Esophagus muscularis mucosa (tissue), 4 donors: ENCODE data around the gene PLEKHA7. TPM values are rescaled to one million over a fixed set of nuclear protein-coding genes. Genes with fewer than 3 reads are reported as not detected.

Source experiments
- DNase-seq: peaks from one replicate; pipeline ENCODE4 v3.0.0-alpha.2; 2017; ENCODE audit errors: extremely low spot score
- H3K27ac ChIP-seq, 4 donors: fragments of 200-600 bp; sonication (generic); replicated peaks in 1 of 4; 1 replicate in 3 of 4; 2 replicates in 1 of 4; pipeline ENCODE4 v1.5.1; 2016 to 2019; ENCODE audit warnings: mild to moderate bottlenecking in 1 of 4
- H3K27me3 ChIP-seq, 4 donors: fragments of 200-600 bp; sonication (generic); one replicate each; pipeline versions ENCODE4 v1.5.1 to v1.6.0; 2016 to 2019
- H3K36me3 ChIP-seq, 4 donors: fragments of 200-600 bp; sonication (generic); one replicate each; pipeline ENCODE4 v1.5.1; 2016 to 2019
- H3K4me1 ChIP-seq, 4 donors: fragments of 200-600 bp; sonication (generic); one replicate each; pipeline ENCODE4 v1.5.1; 2016 to 2019
- H3K4me3 ChIP-seq, 4 donors: fragments of 200-600 bp; sonication (generic); 1 replicate in 2 of 4; 2 replicates in 2 of 4; pipeline ENCODE4 v1.5.1; 2016 to 2019; ENCODE audit warnings: mild to moderate bottlenecking in 4 of 4, moderate library complexity in 1 of 4
- H3K9me3 ChIP-seq, 4 donors: fragments of 200-600 bp; sonication (generic); 1 replicate in 3 of 4; 2 replicates in 1 of 4; pipeline ENCODE4 v1.5.1; 2016 to 2019
- EP300 ChIP-seq: sonication (generic); formaldehyde crosslinking; IDR thresholded peaks from one replicate; pipeline ENCODE4 v1.6.1; 2017; ENCODE audit warnings: antibody characterized with exemption
- POLR2A ChIP-seq: fragments of 450-650 bp; IDR thresholded peaks from one replicate; pipeline ENCODE4 v1.6.1; 2017; ENCODE audit warnings: antibody characterized with exemption, moderate library complexity, mild to moderate bottlenecking, low read depth
- POLR2AphosphoS5 ChIP-seq, 2 donors: sonication (generic); formaldehyde crosslinking; IDR thresholded peaks; one replicate each; pipeline ENCODE4 v1.6.1; 2017; ENCODE audit warnings: antibody characterized with exemption in 2 of 2
- WGBS: methylation state at CpG from one replicate; pipeline ENCODE4 v1.1.5; 2018; 5-methylcytosine and 5-hydroxymethylcytosine counted together
- intact Hi-C: fragments of 100-400 bp; cut with DNase I; formaldehyde crosslinking; loops from one replicate; pipeline ENCODE4 v1.15.1; 2023
- total RNA-seq, 4 donors: library from RNA; depleted of rRNA; stranded (reverse); fragments of >200 nt; gene quantifications; one replicate each; pipeline versions ENCODE4 v1.1.0 to v1.2.1, GENCODE V29; 2016
- TF ChIP-seq, protein P1 (sequence below), 3 experiments: fragments of 200-600 bp in 2 of 3; fragments of 450-650 bp in 1 of 3; sonication (generic) in 2 of 3; IDR thresholded peaks; one replicate each; pipeline ENCODE4 v1.5.1; 2017 to 2019; ENCODE audit warnings: antibody characterized with exemption in 3 of 3, mild to moderate bottlenecking in 2 of 3, moderate library complexity in 1 of 3

Gene PLEKHA7
- total RNA-seq, 4 donors from 2014 or later: 5.8 to 9.1 (median 7.7) TPM

DNA sequence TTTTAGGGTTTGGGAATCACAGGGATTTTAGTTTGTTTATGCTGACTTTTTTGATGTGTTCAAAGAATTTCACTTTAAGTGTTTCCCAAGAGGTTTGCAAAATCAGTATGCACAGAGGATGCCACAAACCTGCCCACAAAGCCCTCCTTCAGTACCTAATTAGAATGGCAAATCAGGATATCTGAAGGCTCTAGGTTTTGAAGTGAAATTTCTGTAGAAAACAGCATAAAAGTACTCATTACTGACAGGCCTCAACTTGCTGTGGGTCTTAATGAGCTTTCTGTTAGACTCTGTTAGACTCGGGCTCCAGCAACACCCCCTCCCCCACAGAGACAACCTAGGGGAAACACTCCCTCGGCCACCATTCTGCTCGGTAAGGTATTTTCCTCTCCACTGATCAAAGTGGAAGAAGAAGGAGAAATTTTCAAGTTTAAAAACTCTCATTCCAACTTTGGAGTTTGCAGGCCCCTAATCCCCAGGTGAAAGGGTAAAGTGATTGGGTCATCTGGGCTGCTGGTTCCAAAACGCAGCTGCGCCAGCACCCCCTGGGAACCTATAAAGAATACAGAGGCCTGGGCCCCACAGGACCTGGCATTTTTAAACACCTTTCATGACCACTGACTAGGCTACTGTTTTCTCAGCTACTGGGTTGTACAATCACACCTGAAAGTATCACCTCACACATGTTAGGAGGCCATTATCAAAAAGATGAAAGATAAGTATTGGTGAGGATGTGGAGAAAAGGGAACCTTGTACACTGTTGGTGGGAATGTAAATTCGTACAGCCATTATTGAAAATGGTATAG, 67.5 kb downstream of the PLEKHA7 start:
- no peaks in the 10 kb centered on the region for H3K27me3 ChIP-seq
- H3K36me3 ChIP-seq: no peaks in the 10 kb centered on the region
- H3K9me3 ChIP-seq: no peaks in the 10 kb centered on the region
- H3K4me1 ChIP-seq: peaks cover 0 to 3% (median 0%) of the 10 kb centered on the region in 4 donors
- TF ChIP-seq, protein P1, sequence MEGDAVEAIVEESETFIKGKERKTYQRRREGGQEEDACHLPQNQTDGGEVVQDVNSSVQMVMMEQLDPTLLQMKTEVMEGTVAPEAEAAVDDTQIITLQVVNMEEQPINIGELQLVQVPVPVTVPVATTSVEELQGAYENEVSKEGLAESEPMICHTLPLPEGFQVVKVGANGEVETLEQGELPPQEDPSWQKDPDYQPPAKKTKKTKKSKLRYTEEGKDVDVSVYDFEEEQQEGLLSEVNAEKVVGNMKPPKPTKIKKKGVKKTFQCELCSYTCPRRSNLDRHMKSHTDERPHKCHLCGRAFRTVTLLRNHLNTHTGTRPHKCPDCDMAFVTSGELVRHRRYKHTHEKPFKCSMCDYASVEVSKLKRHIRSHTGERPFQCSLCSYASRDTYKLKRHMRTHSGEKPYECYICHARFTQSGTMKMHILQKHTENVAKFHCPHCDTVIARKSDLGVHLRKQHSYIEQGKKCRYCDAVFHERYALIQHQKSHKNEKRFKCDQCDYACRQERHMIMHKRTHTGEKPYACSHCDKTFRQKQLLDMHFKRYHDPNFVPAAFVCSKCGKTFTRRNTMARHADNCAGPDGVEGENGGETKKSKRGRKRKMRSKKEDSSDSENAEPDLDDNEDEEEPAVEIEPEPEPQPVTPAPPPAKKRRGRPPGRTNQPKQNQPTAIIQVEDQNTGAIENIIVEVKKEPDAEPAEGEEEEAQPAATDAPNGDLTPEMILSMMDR (IDR thresholded peaks at IDR 0.05): no peak
- TF ChIP-seq POLR2AphosphoS5 (IDR thresholded peaks at IDR 0.05): no peak
- TF ChIP-seq EP300: no peak
- TF ChIP-seq POLR2A: no peak
- H3K27ac ChIP-seq: no peak overlapping the region
- H3K4me3 ChIP-seq: no peak overlapping the region
- intact Hi-C loops: loop anchor here (2.0 to 5.0 kb wide), 2 partner anchors 66 to 118 kb away; partner anchors contain the start of gene PLEKHA7
- 85% methylated on average over 6 of the region's 6 CpGs for WGBS
- no peak for DNase-seq

DNA sequence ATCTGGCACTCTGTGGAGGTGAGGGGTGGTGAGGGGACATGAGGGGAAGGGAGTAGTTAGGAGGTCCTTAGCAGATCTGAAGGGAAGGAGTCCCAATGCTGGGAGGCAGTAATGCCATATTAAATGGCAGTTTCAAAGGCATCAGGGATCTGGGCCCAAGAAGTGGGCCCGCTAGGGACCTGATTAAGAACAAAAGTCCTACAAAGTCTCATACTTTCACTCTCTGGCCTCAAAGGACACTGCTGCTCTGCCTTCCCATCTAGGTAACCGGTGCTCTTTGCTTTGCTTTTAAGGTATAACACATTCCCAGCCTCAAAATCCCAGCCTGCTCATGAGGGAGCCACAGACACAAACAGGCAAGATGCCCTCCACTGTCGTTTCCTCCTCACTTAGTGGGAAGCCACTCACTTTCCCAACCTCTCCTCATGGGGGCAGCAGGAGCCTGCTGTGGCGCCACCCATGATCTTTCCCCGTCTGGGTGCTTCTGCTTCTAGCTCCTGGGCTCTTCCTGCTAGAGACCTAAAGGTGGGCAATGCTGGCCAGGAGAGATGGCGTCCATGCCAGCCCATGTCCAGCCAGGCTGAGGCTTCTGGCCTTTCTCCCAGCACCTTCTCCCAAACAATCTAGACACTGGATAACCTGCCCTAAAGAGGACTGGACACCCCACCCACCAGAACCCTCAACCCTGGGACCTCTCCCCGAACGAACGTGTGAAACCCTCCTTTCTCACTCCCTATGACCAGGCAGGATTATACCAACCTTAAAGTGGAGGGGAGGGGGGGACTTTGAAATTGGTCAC, 68.3 kb downstream of the PLEKHA7 start:
- 51% methylated on average over 9 of the region's 9 CpGs for WGBS

DNA sequence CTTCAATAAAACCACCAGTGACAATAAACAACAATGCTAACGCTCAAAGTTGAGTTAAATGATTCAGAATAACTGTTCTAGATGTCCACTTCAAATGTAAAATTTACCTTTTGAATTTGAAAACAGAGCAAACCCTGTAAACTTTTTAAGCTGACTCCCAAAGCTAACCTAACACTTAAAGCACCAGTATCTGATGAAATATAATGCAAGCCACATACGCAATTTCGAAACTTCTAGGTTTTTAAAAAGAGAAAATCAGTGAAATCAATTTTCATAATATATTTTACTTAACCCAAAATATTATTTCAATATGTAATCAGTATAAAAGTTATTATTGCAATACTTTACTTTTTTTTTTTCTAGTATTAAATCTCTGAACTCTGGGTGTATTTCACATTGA, 71.3 kb downstream of the PLEKHA7 start:
- H3K27me3 ChIP-seq: no peaks in the 10 kb centered on the region
- DNase-seq: no peak
- H3K36me3 ChIP-seq: no peaks in the 10 kb centered on the region
- TF ChIP-seq, protein P1 (IDR thresholded peaks at IDR 0.05): no peak
- no peak for TF ChIP-seq POLR2A
- no peak for TF ChIP-seq POLR2AphosphoS5 (IDR thresholded peaks at IDR 0.05)
- TF ChIP-seq EP300: no peak
- no peak overlapping the region for H3K4me3 ChIP-seq
- no peak overlapping the region for H3K27ac ChIP-seq
- peaks cover 0 to 3% (median 0%) of the 10 kb centered on the region in 4 donors for H3K4me1 ChIP-seq
- intact Hi-C loops: no loop called here
- WGBS: 96% methylated on average over 3 of the region's 3 CpGs
- no peaks in the 10 kb centered on the region for H3K9me3 ChIP-seq

More for the DNA sequence above, 68.3 kb downstream of the PLEKHA7 start:
- Histone ChIP-seq H3K36me3 (no peaks in the 10 kb centered on the region), H3K27ac (no peak overlapping the region), H3K9me3 (no peaks in the 10 kb centered on the region), H3K4me1 (peaks cover 0 to 3% (median 0%) of the 10 kb centered on the region in 4 donors), H3K4me3 (no peak overlapping the region), H3K27me3 (no peaks in the 10 kb centered on the region)
- intact Hi-C loops: loop anchor here (2.0 to 5.0 kb wide), 2 partner anchors 66 to 119 kb away; partner anchors contain the start of gene PLEKHA7
- no peak for TF ChIP-seq EP300
- no peak for TF ChIP-seq POLR2AphosphoS5 (IDR thresholded peaks at IDR 0.05)
- no peak for TF ChIP-seq POLR2A
- TF ChIP-seq, protein P1 (IDR thresholded peaks at IDR 0.05): peak in 2 of 3 experiments; percentile 28 to 55
- no peak for DNase-seq

DNA sequence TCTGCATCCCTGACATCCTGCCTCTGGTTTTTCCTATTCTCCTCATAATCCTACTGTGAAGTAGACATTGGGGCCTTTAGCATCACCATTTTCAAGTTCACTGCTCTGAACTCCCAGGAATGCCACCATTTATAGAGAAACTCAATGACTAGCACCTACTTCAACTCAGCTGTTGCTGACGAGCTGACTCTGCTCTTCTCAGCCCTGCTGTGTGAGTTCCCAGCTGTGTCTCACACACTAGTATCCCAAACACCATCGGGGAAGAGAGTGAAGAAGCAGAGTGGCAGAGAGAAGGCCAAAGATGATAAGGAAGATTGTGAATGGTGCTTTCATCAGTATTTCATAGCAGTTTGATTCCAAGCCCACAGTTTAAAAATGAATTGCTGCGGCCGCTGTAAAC, 71.9 kb downstream of the PLEKHA7 start:
- H3K4me1 ChIP-seq: peaks cover 0 to 3% (median under 1%) of the 10 kb centered on the region in 4 donors
- H3K9me3 ChIP-seq: no peaks in the 10 kb centered on the region
- H3K27me3 ChIP-seq: no peaks in the 10 kb centered on the region
- no peak overlapping the region for H3K4me3 ChIP-seq
- 66% methylated on average over 4 of the region's 4 CpGs for WGBS
- H3K27ac ChIP-seq: no peak overlapping the region
- no peaks in the 10 kb centered on the region for H3K36me3 ChIP-seq
- intact Hi-C loops: no loop called here
- DNase-seq: no peak
- TF ChIP-seq, protein P1 (IDR thresholded peaks at IDR 0.05): no peak
- TF ChIP-seq EP300: no peak
- TF ChIP-seq POLR2A: no peak
- TF ChIP-seq POLR2AphosphoS5 (IDR thresholded peaks at IDR 0.05): no peak
